Islet of Langerhans (tissue), 1 donor: ENCODE results near the gene ICA1.
A peak's percentile ranks its signal among the peaks of the same experiment; 100 is the strongest.

Source experiments
- FAIRE-seq: peaks from one replicate; lab custom pipeline; 2011; peaks lifted over from hg19 to GRCh38; lab: Jason Lieb, UNC

The ICA1 gene

DNA sequence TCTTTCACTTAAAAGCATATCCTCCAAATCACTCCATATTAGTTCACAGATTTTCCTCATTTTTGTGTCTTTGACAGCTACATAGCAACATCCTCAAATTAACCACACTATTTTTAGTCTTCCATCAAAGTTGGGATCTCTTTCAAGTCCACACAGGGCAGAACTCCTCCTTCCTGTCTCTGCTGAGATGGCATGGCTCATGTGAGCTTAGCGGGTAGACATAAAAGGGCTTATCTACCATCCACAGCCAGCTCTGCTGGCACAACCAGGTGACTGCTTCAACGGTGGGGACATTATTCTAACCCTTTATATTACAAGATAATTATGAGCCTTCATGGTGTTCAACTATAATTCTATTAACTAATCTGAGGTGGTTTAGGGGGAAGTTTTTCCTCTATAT, 35.5 kb downstream of the ICA1 start:
- no peak for FAIRE-seq

- no peak for FAIRE-seq
Observed at GRCh38 chr7:8221567-8221966, 40.4 kb downstream of the ICA1 start.

DNA sequence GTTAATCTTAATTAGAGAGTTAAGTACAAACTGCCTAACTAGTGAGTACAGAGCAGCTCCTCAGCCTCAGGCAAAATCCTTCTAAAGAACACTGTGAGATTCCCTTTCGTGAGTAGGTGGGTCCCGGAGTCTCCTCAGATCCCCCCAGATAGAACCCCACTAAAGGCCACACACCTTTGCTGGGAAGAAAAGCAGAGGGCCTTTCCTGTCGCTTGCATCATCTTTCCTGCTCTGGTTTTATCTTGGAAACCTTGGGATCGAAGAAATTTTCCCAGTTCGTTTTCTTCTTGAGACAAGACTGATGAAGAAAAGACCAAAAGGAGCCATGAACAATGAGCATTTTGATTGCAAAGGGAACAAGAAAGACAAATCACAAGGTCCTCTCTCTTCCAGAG, 40.9 kb downstream of the ICA1 start:
- FAIRE-seq, result no peak

GRCh38 chr7:8220376-8221100, 41.4 kb downstream of the ICA1 start:
- FAIRE-seq, result no peak

- FAIRE-seq, result peak; percentile 100
Observed at GRCh38 chr7:8217200-8218068, 44.5 kb downstream of the ICA1 start.

DNA sequence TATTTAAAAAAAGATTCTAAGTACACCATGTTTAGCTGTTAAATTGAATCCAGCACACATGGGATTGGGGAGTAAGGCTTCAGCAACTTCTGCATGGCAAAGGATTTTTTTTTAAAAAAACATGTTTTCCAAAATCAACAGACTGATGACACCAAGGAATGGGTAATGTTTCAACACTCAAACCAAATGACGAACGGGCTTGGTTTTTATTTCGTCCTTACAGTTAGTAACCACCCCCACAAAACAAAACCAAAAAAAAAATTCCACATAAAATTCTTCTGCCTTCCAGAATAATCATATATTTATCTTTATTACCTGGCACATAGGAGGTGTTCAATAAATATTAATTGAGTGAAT, 45.7 kb downstream of the ICA1 start:
- FAIRE-seq, result no peak

- FAIRE-seq, result no peak
Observed at GRCh38 chr7:8215648-8216333, 46.2 kb downstream of the ICA1 start.

DNA sequence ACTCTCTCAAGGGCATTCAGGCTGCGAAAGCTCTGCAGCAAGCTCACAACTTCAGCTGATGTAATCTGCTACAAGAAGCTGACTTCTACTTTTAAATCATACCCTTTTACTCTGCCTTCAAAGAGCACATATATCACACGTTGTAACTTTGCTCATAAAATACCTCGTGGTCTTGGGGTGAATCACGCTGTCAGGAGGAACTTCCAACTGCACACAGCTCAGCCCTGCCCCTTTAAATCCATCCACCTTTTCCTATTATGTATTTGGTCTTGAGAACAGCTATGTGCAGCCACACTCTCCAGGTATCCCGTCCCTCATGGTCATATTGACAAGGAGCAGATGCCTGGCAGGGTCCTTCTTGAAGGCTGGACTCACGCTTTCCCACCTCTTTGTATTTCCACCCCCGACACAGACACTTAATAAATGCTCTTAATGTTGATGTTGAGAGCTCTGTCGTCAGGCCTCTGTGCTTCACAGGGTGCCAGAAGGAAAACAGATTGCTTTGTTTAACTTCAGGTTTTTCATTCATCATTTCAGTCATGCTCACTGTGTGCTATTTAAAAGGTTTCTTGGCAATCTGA, 47.6 kb downstream of the ICA1 start:
- FAIRE-seq, result no peak

- no peak for FAIRE-seq
Observed at GRCh38 chr7:8213381-8213780, 48.6 kb downstream of the ICA1 start.

GRCh38 chr7:8212638-8213037, 49.3 kb downstream of the ICA1 start:
- no peak for FAIRE-seq

- no peak for FAIRE-seq
Observed at GRCh38 chr7:8211725-8212096, 50.3 kb downstream of the ICA1 start.

DNA sequence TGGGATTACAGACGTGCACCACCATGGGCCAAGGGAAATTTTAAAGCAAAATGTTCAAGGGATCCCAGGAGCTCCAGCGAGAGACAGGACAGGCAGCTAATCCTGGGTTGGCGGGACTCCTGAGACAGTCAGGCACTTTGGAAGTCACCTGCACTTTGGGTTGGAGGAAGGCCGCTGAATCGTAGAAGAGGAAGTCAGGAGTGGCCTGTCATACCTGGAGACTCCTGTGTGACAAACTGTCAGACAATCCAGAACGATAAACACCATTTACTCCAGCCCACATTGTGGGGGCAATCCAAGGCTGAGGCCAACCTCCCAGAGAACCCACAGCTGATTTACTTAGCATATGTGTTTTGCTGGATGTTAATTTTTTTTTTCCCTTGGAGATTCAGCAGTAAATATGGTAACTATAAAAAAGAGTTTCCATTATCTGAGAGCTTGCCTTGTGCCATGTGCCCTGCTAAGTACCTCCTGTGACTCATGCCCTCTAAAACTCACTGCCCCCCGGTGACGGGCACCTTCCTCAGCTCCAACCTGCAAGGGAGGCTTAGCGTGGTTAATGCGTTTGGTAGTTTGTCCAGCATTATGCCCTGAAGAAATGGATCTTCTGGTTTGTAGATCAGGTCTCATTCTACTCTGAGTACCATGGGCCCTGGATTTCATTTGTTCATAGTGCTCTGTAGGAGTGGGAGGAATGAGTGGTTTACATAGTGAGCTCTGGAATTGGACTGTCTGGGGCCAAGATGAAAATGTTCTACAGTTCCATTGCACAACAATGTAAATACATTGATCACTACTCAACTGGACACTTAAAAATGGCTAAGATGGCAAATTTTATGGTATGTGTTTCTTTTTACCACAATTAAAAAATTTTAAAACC, 50.9 kb downstream of the ICA1 start:
- FAIRE-seq, result no peak

- no peak for FAIRE-seq
Observed at GRCh38 chr7:8209353-8209752, 52.6 kb downstream of the ICA1 start.

DNA sequence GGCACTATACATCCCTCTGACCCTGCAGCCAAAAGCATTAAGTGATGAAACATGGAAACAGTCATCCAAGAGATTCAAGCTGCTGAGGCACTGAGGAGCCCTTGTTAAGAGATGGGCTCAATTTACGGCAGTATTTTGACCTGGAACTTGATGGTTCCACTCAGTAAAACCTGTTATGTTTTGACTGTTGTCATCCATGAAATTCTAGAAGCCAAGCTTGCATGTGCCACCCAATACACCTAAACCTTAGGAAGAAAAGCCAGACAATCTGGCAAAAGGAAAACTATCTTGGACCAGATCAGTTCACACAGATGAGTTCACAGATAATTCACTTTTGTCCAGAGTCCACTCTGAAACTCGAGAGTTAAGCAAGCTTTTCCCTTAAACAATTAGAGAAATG, 53.2 kb downstream of the ICA1 start:
- no peak for FAIRE-seq

DNA sequence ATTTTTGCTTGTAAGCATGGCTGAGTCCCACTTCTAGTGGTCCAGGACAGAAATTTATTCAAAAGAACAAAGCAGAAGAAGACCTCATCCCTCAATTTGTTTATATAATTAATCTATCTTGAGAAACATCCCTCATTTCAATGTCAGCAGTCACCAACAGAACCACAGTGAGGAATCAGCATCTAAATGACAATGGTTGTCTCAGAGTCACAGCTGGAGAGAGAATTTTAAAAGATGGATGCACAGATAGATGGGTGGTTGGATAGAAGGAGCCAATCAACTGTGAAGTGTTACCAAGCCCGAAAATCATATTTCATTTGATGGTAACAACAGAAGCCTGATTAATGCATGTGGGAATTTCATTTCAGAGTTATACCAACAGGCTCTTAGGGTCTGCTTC, 55.0 kb downstream of the ICA1 start:
- no peak for FAIRE-seq

GRCh38 chr7:8205537-8205936, 56.4 kb downstream of the ICA1 start:
- no peak for FAIRE-seq

DNA sequence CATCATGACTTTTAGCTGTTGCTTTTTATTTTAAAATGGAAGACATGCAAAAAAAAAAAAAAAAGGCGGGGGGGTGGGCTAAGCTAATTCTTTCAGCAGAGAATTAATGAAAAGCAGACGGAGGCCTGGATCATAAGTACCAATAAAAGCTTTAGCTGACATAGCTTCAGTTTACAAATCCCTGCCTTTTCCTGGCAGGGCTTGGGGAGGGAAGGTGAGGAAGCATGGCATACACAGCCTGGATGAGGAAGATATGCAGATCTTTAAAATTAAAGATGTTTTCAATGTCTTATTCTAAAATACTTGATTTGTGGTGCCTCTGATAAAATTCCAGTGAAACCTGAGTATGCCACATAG, 57.0 kb downstream of the ICA1 start:
- no peak for FAIRE-seq

DNA sequence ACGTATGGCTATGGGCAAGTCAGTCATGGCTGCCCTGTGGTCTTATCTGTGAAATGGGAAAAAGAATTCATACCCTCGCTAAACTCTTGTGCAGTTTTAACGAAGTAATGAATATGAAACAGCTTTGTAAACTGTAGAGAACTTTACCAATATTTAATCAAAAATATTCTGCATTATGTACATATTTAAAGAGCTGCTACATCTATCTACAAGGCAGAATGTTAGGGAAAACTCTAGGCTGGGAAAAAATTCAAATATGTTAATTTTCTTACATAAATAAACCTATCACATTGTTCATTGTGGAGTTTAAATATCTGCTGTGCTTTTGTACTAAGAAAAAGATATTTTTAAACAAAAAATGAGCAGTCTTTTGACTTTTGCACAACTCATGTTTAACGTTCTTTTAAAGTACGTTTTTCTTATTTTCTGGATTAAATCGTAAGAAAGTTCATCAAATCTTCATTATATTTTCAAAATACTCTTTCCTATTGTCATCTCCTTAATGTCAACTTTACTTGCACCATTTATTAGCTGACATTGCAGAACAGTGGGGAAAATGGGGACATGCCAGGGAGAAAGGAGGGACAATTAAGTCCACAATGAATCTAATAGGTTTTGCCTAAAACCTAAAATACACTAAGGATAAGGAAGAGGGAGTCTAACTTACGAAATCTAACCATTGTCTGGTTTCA, 57.5 kb downstream of the ICA1 start:
- no peak for FAIRE-seq

- FAIRE-seq, result no peak
Observed at GRCh38 chr7:8201846-8202441, 60.0 kb downstream of the ICA1 start.

GRCh38 chr7:8200717-8201116, 61.2 kb downstream of the ICA1 start:
- FAIRE-seq, result no peak

GRCh38 chr7:8200316-8200715, 61.7 kb downstream of the ICA1 start:
- no peak for FAIRE-seq
